BLaER1 treated with 17β-estradiol and CSF1 and Interleukin-3, amounts not matched to agents 10 nM and 100 nM (cell line): Measurements from ENCODE around the gene CDS2.

Source experiments
- H3K27ac ChIP-seq, 11 experiments: shearing (Covaris generic); formaldehyde crosslinking; 2 replicates each; pipeline ENCODE4 v1.8.1; 2022
- H3K27me3 ChIP-seq, 11 experiments: shearing (Covaris generic); formaldehyde crosslinking; 2 replicates each; pipeline ENCODE4 v1.8.1; 2022
- H3K36me3 ChIP-seq, 11 experiments: shearing (Covaris generic); formaldehyde crosslinking; 2 replicates each; pipeline ENCODE4 v1.8.1; 2022
- H3K4me1 ChIP-seq, 10 experiments: shearing (Covaris generic); formaldehyde crosslinking; 2 replicates each; pipeline ENCODE4 v1.8.1; 2022
- H3K4me2 ChIP-seq, 11 experiments: shearing (Covaris generic); formaldehyde crosslinking; 2 replicates each; pipeline ENCODE4 v1.8.1; 2022
- H3K4me3 ChIP-seq, 10 experiments: shearing (Covaris generic); formaldehyde crosslinking; 2 replicates each; pipeline ENCODE4 v1.8.1; 2022
- H3K9ac ChIP-seq, 11 experiments: shearing (Covaris generic); formaldehyde crosslinking; 2 replicates each; pipeline ENCODE4 v1.8.1; 2022
- H3K9me3 ChIP-seq, 11 experiments: shearing (Covaris generic); formaldehyde crosslinking; replicated peaks in 1 of 11; 2 replicates each; pipeline ENCODE4 v1.8.1; 2022
- H4K20me1 ChIP-seq, 11 experiments: shearing (Covaris generic); formaldehyde crosslinking; 2 replicates each; pipeline ENCODE4 v1.8.1; 2022
- Cebpa-rat ChIP-seq, 11 experiments: shearing (Covaris generic); IDR thresholded peaks; 2 replicates each; pipeline ENCODE4 v1.8.1; 2022

The CDS2 gene

GRCh38 chr20:5150226-5151076 lies 23.6 kb downstream of the CDS2 start:
- H3K9me3 ChIP-seq: no peaks in the 10 kb centered on the region
- H3K4me1 ChIP-seq: peaks cover 26 to 62% (median 44%) of the 10 kb centered on the region in 10 experiments; a peak in 19 of 20 replicates
- no peak overlapping the region for H3K27ac ChIP-seq
- TF ChIP-seq Cebpa-rat (IDR thresholded peaks at IDR 0.05): no peak
- no peak overlapping the region for H3K9ac ChIP-seq
- H3K36me3 ChIP-seq: peaks cover 0 to 34% (median 17%) of the 10 kb centered on the region in 11 experiments; a peak in 16 of 22 replicates
- H3K4me3 ChIP-seq: no peak overlapping the region
- peak overlapping the region in 6 of 11 experiments; percentile 4 to 50 (median 20); a peak in 6 of 22 replicates for H3K4me2 ChIP-seq
- peaks cover 6 to 98% (median 29%) of the 10 kb centered on the region in 11 experiments; a peak in 13 of 22 replicates for H4K20me1 ChIP-seq
- H3K27me3 ChIP-seq: no peaks in the 10 kb centered on the region

GRCh38 chr20:5153152-5153467 lies 26.3 kb downstream of the CDS2 start:
- H3K9ac ChIP-seq: no peak overlapping the region
- H3K27ac ChIP-seq: no peak overlapping the region
- H3K4me2 ChIP-seq: peak overlapping the region in 2 of 11 experiments; percentile 37 to 64; a peak in 3 of 22 replicates

GRCh38 chr20:5153612-5154542 lies 27.1 kb downstream of the CDS2 start:
- peaks cover 18 to 48% (median 29%) of the 10 kb centered on the region in 10 experiments; a peak in 19 of 20 replicates for H3K4me1 ChIP-seq
- H3K9ac ChIP-seq: no peak overlapping the region
- H3K36me3 ChIP-seq: peaks cover 0 to 50% (median 23%) of the 10 kb centered on the region in 11 experiments; a peak in 16 of 22 replicates
- no peak overlapping the region for H3K4me3 ChIP-seq
- no peak overlapping the region for H3K27ac ChIP-seq
- peaks cover 0 to 89% (median 10%) of the 10 kb centered on the region in 11 experiments; a peak in 12 of 22 replicates for H4K20me1 ChIP-seq
- no peaks in the 10 kb centered on the region for H3K27me3 ChIP-seq
- H3K9me3 ChIP-seq: peaks cover 0 to 20% (median 7%) of the 10 kb centered on the region in 11 experiments; a peak in 10 of 22 replicates
- no peak overlapping the region for H3K4me2 ChIP-seq
- no peak for TF ChIP-seq Cebpa-rat (IDR thresholded peaks at IDR 0.05)

More at GRCh38 chr20:5153152-5153467, 26.3 kb downstream of the CDS2 start:
- H3K9me3 ChIP-seq: peaks cover 0 to 20% (median 7%) of the 10 kb centered on the region in 11 experiments; a peak in 10 of 22 replicates
- H3K4me3 ChIP-seq: no peak overlapping the region
- H3K27me3 ChIP-seq: no peaks in the 10 kb centered on the region
- peaks cover 0 to 50% (median 23%) of the 10 kb centered on the region in 11 experiments; a peak in 16 of 22 replicates for H3K36me3 ChIP-seq
- peaks cover 6 to 94% (median 10%) of the 10 kb centered on the region in 11 experiments; a peak in 13 of 22 replicates for H4K20me1 ChIP-seq
- peaks cover 19 to 48% (median 31%) of the 10 kb centered on the region in 10 experiments; a peak in 19 of 20 replicates for H3K4me1 ChIP-seq
- no peak for TF ChIP-seq Cebpa-rat (IDR thresholded peaks at IDR 0.05)

- H3K27me3 ChIP-seq: no peaks in the 10 kb centered on the region
- H3K9me3 ChIP-seq: peaks cover 0 to 20% (median 7%) of the 10 kb centered on the region in 11 experiments; a peak in 10 of 22 replicates
- peaks cover 0 to 82% (median 10%) of the 10 kb centered on the region in 11 experiments; a peak in 11 of 22 replicates for H4K20me1 ChIP-seq
- no peak overlapping the region for H3K4me3 ChIP-seq
- no peak for TF ChIP-seq Cebpa-rat (IDR thresholded peaks at IDR 0.05)
- no peak overlapping the region for H3K27ac ChIP-seq
- H3K4me2 ChIP-seq: no peak overlapping the region
- H3K9ac ChIP-seq: no peak overlapping the region
- H3K36me3 ChIP-seq: peaks cover 0 to 50% (median 22%) of the 10 kb centered on the region in 11 experiments; a peak in 16 of 22 replicates
- H3K4me1 ChIP-seq: peaks cover 18 to 51% (median 29%) of the 10 kb centered on the region in 10 experiments; a peak in 19 of 20 replicates
Observed at GRCh38 chr20:5154543-5154925, 27.7 kb downstream of the CDS2 start.

GRCh38 chr20:5155404-5155803 lies 28.6 kb downstream of the CDS2 start:
- H3K9me3 ChIP-seq: peaks cover 0 to 23% (median 10%) of the 10 kb centered on the region in 11 experiments; a peak in 13 of 22 replicates
- H3K4me3 ChIP-seq: no peak overlapping the region
- peaks cover 0 to 76% (median 7%) of the 10 kb centered on the region in 11 experiments; a peak in 11 of 22 replicates for H4K20me1 ChIP-seq
- H3K4me1 ChIP-seq: peaks cover 24 to 55% (median 34%) of the 10 kb centered on the region in 10 experiments
- no peak overlapping the region for H3K9ac ChIP-seq
- H3K36me3 ChIP-seq: peaks cover 0 to 47% (median 19%) of the 10 kb centered on the region in 11 experiments; a peak in 15 of 22 replicates
- TF ChIP-seq Cebpa-rat (IDR thresholded peaks at IDR 0.05): no peak
- no peak overlapping the region for H3K27ac ChIP-seq
- no peak overlapping the region for H3K4me2 ChIP-seq
- no peaks in the 10 kb centered on the region for H3K27me3 ChIP-seq

- H3K4me3 ChIP-seq: no peak overlapping the region
- H3K4me2 ChIP-seq: peak overlapping the region in 6 of 11 experiments; percentile 3 to 27 (median 14); a peak in 7 of 22 replicates
- peaks cover 0 to 54% (median 23%) of the 10 kb centered on the region in 11 experiments; a peak in 16 of 22 replicates for H3K36me3 ChIP-seq
- peaks cover 0 to 67% (median 5%) of the 10 kb centered on the region in 11 experiments; a peak in 9 of 22 replicates for H4K20me1 ChIP-seq
- no peaks in the 10 kb centered on the region for H3K27me3 ChIP-seq
- H3K9me3 ChIP-seq: peaks cover 0 to 38% (median 24%) of the 10 kb centered on the region in 11 experiments; a peak in 18 of 22 replicates
- H3K9ac ChIP-seq: no peak overlapping the region
- H3K4me1 ChIP-seq: peaks cover 20 to 57% (median 37%) of the 10 kb centered on the region in 10 experiments
- TF ChIP-seq Cebpa-rat (IDR thresholded peaks at IDR 0.05): no peak
- peak overlapping the region in 1 of 11 experiments; percentile 16; a peak in 1 of 22 replicates for H3K27ac ChIP-seq
Observed at GRCh38 chr20:5156675-5157448, 30.1 kb downstream of the CDS2 start.

GRCh38 chr20:5159928-5160327 lies 33.1 kb downstream of the CDS2 start:
- H3K27me3 ChIP-seq: no peaks in the 10 kb centered on the region
- H3K4me2 ChIP-seq: peak overlapping the region in 7 of 11 experiments; percentile 4 to 82 (median 48); a peak in 7 of 22 replicates
- peaks cover 32 to 57% (median 43%) of the 10 kb centered on the region in 10 experiments for H3K4me1 ChIP-seq
- TF ChIP-seq Cebpa-rat (IDR thresholded peaks at IDR 0.05): no peak
- H3K36me3 ChIP-seq: peaks cover 0 to 30% (median 13%) of the 10 kb centered on the region in 11 experiments; a peak in 12 of 22 replicates
- H4K20me1 ChIP-seq: peaks cover 0 to 48% (median 0%) of the 10 kb centered on the region in 11 experiments; a peak in 7 of 22 replicates
- no peak overlapping the region for H3K9ac ChIP-seq
- H3K27ac ChIP-seq: peak overlapping the region in 8 of 11 experiments; percentile 3 to 64 (median 40); a peak in 10 of 22 replicates
- no peak overlapping the region for H3K4me3 ChIP-seq
- H3K9me3 ChIP-seq: peaks cover 0 to 48% (median 35%) of the 10 kb centered on the region in 11 experiments; a peak in 18 of 22 replicates
